Right lobe of liver (tissue), 4 donors: ENCODE measurements around the gene TMED1.

Source experiments
- CTCF ChIP-seq, 4 donors: fragments of 200-600 bp in 3 of 4; fragments of 450-650 bp in 1 of 4; IDR thresholded peaks; one replicate each; pipeline versions ENCODE4 v1.5.1 to v1.8.0; 2016 to 2022; ENCODE audit warnings: antibody characterized with exemption in 4 of 4, mild to moderate bottlenecking in 2 of 4
- POLR2A ChIP-seq: fragments of 450-650 bp; IDR thresholded peaks from one replicate; pipeline ENCODE4 v1.6.1; 2017; ENCODE audit warnings: antibody characterized with exemption, mild to moderate bottlenecking
- donor health status: DM: no; HTN: no; CAD: no.
- donor health status: DM: no; HTN: no; CAD: no.
- donor health status: DM: no; HTN: yes; CAD: no.

GRCh38 chr19:10884274-10884673 is 48.3 kb upstream of the TMED1 start:
- TF ChIP-seq CTCF (IDR thresholded peaks at IDR 0.05) (no peak), POLR2A (no peak)
